OCI-LY7 (cell line): Measurements from ENCODE around the gene TINAGL1. TPM values are rescaled to one million over a fixed set of nuclear protein-coding genes. Genes with fewer than 3 reads are reported as not detected.

ENCODE experiments used
- BruUV-seq: library from RNA; stranded (reverse); fragments of 400-500 nt; replicated peaks from 2 replicates; lab custom pipeline; 2021; lab: Mats Ljungman, UMichigan
- CTCF ChIA-PET: fragments of 300-600 bp; sonication (Branson Sonifier 250); formaldehyde crosslinking; loops from one replicate; lab custom pipeline; 2022; ENCODE audit warnings: antibody characterized with exemption; ENCODE audit not compliant: unreplicated experiment; lab: Charles Lee
- POLR2A ChIA-PET: fragments of 300-600 bp; sonication (Branson Sonifier 250); formaldehyde crosslinking; loops from one replicate; lab custom pipeline; 2022; ENCODE audit warnings: antibody characterized with exemption; lab: Charles Lee
- DNase-seq: peaks from one replicate; pipeline ENCODE4 v3.0.0-alpha.2; 2015; ENCODE audit warnings: low spot score
- H2AFZ ChIP-seq: fragments of 200-600 bp; sonication (generic), shearing (Covaris generic); 2 replicates; pipeline ENCODE4 v1.6.1; 2014; ENCODE audit warnings: mild to moderate bottlenecking, antibody characterized with exemption, low read length, moderate library complexity
- H3K27ac ChIP-seq: fragments of 200-600 bp; sonication (generic); 2 replicates; pipeline ENCODE4 v1.5.1; 2014; ENCODE audit warnings: mixed run types, low read depth, mild to moderate bottlenecking, moderate library complexity, low read length, inconsistent platforms; ENCODE audit not compliant: poor library complexity, severe bottlenecking
- H3K36me3 ChIP-seq: fragments of 200-600 bp; sonication (generic); 2 replicates; pipeline ENCODE4 v1.6.1; 2014; ENCODE audit warnings: mild to moderate bottlenecking, antibody characterized with exemption, low read length, moderate library complexity, mixed read lengths; ENCODE audit not compliant: insufficient read depth
- H3K4me1 ChIP-seq: fragments of 200-600 bp; sonication (generic); 2 replicates; pipeline ENCODE4 v1.5.1; 2014; ENCODE audit warnings: mild to moderate bottlenecking, low read length; ENCODE audit not compliant: insufficient read depth, poor library complexity, severe bottlenecking
- H3K4me2 ChIP-seq: fragments of 200-600 bp; sonication (generic); 2 replicates; pipeline ENCODE4 v1.6.1; 2014; ENCODE audit warnings: mild to moderate bottlenecking, low read length
- H3K4me3 ChIP-seq: fragments of 200-600 bp; sonication (generic); 2 replicates; pipeline ENCODE4 v1.5.1; 2014; ENCODE audit warnings: mild to moderate bottlenecking, low read depth, low read length; ENCODE audit not compliant: poor library complexity, severe bottlenecking
- H3K79me2 ChIP-seq: fragments of 200-600 bp; sonication (generic); 2 replicates; pipeline ENCODE4 v1.6.1; 2016; ENCODE audit warnings: low read depth, mild to moderate bottlenecking, low read length, moderate library complexity, mixed read lengths; ENCODE audit not compliant: insufficient read depth
- H3K9me2 ChIP-seq: fragments of 200-600 bp; sonication (generic); 2 replicates; pipeline ENCODE4 v1.6.1; 2016; ENCODE audit warnings: mild to moderate bottlenecking, low read length, mixed read lengths; ENCODE audit not compliant: insufficient read depth
- H3K9me3 ChIP-seq: fragments of 200-600 bp; sonication (generic); 2 replicates; pipeline ENCODE4 v1.6.1; 2014; ENCODE audit warnings: mild to moderate bottlenecking, mixed run types, low read length, mixed read lengths
- H4K20me1 ChIP-seq: fragments of 200-600 bp; sonication (generic); 2 replicates; pipeline ENCODE4 v1.6.1; 2014; ENCODE audit warnings: mild to moderate bottlenecking, antibody characterized with exemption, low read length, moderate library complexity, mixed read lengths; ENCODE audit not compliant: insufficient read depth
- EZH2phosphoT487 ChIP-seq: fragments of 200-600 bp; sonication (generic); IDR thresholded peaks from 2 replicates; pipeline ENCODE4 v1.6.1; 2018; ENCODE audit warnings: low read depth, borderline replicate concordance, mild to moderate bottlenecking, mixed run types, antibody characterized with exemption, low read length, moderate library complexity, mixed read lengths
- intact Hi-C: fragments of 100-400 bp; cut with micrococcal nuclease; formaldehyde crosslinking; loops from one replicate; pipeline ENCODE4 v1.10.0; 2022; ENCODE audit not compliant: unreplicated experiment
- total RNA-seq, 2 experiments: library from RNA; depleted of rRNA in 1 of 2; stranded (reverse); fragments of >200 nt in 1 of 2; shearing (Covaris generic) in 1 of 2; gene quantifications; 2 replicates each; pipeline ENCODE4 v1.2.3, GENCODE V29; 2014 to 2022
- TF ChIP-seq, protein P1 (sequence below): fragments of 200-600 bp; sonication (generic); conservative IDR thresholded peaks from 2 replicates; pipeline ENCODE4 v1.5.1; 2014; ENCODE audit warnings: mild to moderate bottlenecking, antibody characterized with exemption, low read length, moderate library complexity, mixed read lengths

TINAGL1 gene
- total RNA-seq, 2 experiments from 2014 or later, result 0.17 TPM; not detected in 1

DNA sequence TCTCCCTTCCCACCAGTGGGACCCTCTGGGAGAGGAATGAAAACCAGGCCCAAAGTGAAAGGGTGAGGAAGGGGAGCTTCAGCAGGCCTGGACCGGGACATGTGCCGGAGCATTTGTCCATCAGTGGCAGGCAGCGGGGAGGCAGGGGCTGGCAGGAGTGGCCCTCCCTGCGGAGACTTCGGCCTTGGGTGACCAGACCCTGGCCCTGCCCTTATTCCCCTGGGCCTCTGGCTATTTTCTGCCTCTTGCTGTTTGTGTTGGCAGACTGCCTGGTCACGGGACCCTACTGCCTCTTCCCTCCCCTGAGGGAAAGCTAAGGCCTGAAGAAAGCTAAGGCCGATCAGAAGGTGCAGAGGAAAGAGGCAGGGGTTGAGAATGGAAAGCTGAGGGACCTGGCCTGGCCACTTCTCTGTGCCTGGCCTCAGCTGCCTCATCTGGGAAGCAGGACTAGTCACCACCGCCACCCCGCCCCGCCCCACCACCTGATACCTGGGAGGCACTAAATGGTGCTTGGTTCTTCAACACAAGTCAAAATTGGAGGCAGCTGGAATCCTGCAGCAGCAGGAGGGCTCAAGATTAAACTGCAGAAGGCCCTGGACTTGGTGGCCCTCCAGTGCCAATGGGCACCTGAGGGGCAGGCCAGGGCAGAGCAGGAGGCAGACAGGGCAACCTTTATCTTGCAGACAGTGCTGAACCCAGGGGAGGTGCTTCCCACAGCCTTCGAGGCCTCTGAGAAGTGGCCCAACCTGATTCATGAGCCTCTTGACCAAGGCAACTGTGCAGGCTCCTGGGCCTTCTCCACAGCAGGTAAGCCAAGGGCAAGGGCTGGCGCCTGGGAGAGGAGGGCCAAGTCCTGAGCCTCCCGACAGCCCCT lies 7.9 kb downstream of the TINAGL1 start:
- Histone ChIP-seq H3K79me2 (no peaks in the 10 kb centered on the region), H3K4me2 (no peak overlapping the region), H3K9me2 (no peaks in the 10 kb centered on the region), H4K20me1 (no peaks in the 10 kb centered on the region; the same call in 1 of the 2 replicates), H3K36me3 (no peaks in the 10 kb centered on the region), H3K9me3 (no peaks in the 10 kb centered on the region), H2AFZ (no peak overlapping the region), H3K27ac (no peak overlapping the region), H3K4me3 (no peak overlapping the region), H3K4me1 (no peaks in the 10 kb centered on the region)
- BruUV-seq, result no TSS peak
- TF ChIP-seq, protein P1, sequence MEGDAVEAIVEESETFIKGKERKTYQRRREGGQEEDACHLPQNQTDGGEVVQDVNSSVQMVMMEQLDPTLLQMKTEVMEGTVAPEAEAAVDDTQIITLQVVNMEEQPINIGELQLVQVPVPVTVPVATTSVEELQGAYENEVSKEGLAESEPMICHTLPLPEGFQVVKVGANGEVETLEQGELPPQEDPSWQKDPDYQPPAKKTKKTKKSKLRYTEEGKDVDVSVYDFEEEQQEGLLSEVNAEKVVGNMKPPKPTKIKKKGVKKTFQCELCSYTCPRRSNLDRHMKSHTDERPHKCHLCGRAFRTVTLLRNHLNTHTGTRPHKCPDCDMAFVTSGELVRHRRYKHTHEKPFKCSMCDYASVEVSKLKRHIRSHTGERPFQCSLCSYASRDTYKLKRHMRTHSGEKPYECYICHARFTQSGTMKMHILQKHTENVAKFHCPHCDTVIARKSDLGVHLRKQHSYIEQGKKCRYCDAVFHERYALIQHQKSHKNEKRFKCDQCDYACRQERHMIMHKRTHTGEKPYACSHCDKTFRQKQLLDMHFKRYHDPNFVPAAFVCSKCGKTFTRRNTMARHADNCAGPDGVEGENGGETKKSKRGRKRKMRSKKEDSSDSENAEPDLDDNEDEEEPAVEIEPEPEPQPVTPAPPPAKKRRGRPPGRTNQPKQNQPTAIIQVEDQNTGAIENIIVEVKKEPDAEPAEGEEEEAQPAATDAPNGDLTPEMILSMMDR, result no peak
- TF ChIP-seq EZH2phosphoT487, result no peak
- no peak for DNase-seq
- POLR2A ChIA-PET, result no interaction called here
- CTCF ChIA-PET, result interaction anchor here (0.7 kb wide), 1 partner anchor 77 kb away, joined by 5 read pairs; no protein-coding TSS in a partner anchor
- intact Hi-C loops, result no loop called here

DNA sequence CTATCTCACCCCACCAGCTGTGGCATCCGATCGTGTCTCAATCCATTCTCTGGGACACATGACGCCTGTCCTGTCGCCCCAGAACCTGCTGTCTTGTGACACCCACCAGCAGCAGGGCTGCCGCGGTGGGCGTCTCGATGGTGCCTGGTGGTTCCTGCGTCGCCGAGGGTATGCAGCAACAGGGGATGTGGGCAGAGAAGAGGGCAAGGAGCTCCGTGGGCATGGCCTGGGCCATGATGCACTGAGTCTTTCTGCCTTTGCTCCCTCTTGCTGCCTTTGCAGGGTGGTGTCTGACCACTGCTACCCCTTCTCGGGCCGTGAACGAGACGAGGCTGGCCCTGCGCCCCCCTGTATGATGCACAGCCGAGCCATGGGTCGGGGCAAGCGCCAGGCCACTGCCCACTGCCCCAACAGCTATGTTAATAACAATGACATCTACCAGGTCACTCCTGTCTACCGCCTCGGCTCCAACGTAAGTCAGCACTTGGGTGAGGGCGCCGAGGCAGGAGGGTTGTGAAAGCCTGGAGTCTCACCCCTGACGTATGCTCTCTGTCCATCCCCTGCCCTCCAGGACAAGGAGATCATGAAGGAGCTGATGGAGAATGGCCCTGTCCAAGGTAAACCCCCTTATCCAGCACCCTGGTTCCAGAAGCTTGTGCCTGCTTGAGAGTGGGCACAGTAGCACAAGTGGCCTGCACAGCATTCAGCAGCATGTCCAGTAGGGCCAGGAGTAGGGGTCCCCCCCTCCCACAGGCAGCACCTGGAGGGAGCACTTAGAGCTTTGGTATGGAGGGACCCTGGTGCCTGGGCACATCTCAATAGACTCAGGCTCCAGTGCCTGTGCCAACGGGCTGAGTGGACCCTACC lies 8.8 kb downstream of the TINAGL1 start:
- Histone ChIP-seq H3K27ac (no peak overlapping the region), H3K9me3 (no peaks in the 10 kb centered on the region), H2AFZ (no peak overlapping the region), H3K36me3 (no peaks in the 10 kb centered on the region), H3K79me2 (no peaks in the 10 kb centered on the region), H3K9me2 (no peaks in the 10 kb centered on the region), H3K4me2 (no peak overlapping the region), H3K4me3 (no peak overlapping the region), H3K4me1 (no peaks in the 10 kb centered on the region), H4K20me1 (no peaks in the 10 kb centered on the region)
- POLR2A ChIA-PET, result no interaction called here
- TF ChIP-seq EZH2phosphoT487, result no peak
- BruUV-seq, result no TSS peak
- intact Hi-C loops, result no loop called here
- DNase-seq, result no peak
- CTCF ChIA-PET, result interaction anchor here (0.7 kb wide), 1 partner anchor 77 kb away, joined by 5 read pairs; no protein-coding TSS in a partner anchor

DNA sequence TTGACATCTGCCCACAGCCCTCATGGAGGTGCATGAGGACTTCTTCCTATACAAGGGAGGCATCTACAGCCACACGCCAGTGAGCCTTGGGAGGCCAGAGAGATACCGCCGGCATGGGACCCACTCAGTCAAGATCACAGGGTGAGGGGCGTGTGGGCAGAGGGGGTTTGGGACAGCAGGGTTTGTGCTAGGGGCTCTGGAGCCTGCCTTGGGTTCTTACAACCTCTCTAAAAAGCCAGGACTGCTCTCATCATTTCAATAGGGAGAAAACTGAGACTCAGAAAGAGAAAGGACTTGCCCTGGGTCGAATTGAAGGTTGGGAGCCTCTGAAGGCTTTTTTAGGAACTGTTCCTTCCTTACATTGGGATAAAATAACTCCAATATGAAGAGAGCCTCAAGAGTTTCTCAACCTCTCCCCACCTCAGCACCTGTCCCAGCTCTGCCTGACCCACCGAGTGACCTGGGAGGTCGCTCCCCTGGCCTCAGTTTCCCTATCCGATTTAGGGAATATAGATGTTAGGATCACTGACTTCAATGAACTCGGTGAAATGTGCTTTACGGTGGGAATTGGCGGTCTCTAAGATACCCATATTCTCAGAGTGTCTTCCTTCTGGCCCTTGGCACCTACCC lies 9.5 kb downstream of the TINAGL1 start:
- Histone ChIP-seq H4K20me1 (no peaks in the 10 kb centered on the region), H3K79me2 (no peaks in the 10 kb centered on the region), H3K9me3 (no peaks in the 10 kb centered on the region), H2AFZ (no peak overlapping the region), H3K27ac (no peak overlapping the region), H3K4me1 (no peaks in the 10 kb centered on the region), H3K4me3 (no peak overlapping the region), H3K9me2 (no peaks in the 10 kb centered on the region), H3K36me3 (no peaks in the 10 kb centered on the region), H3K4me2 (no peak overlapping the region)
- ChIA-PET CTCF (no interaction called here), POLR2A (no interaction called here)
- intact Hi-C loops, result no loop called here
- BruUV-seq, result no TSS peak
- TF ChIP-seq, protein P1, result no peak
- TF ChIP-seq EZH2phosphoT487, result no peak
- no peak for DNase-seq
